ENCODE data around the gene CLECL1. TPM values are rescaled to one million over a fixed set of nuclear protein-coding genes. Genes with fewer than 3 reads are reported as not detected.

CLECL1 gene
- 24.6 TPM for polyA plus RNA-seq (2012; ENCODE audit: low read depth, missing spikeins)

DNA sequence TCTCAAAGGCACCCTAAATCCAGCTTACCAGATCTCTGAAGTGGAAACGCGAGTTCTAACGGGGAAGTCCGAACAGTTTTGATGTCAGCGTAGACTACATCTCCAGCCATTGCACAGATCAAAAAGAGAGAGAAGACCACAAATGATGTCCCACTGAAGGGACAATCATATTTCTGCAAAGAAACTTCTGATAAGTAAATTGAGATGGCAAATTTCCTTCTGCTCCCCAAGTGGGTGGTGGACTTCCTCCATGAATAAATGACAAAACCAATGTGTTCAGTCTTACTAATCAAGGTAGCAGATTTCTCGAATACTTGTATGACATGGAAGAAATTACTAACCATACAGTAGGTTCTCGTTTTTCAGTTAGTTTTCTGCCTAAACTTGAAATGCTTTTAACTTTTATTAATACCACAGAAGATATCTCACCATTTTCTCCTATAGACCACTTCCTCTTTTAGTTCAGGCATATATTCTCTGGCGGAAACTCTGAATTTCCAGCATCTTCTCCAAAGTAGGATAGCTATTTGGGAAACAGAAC is at the start of gene CLECL1:
Gene CLECL1, minus strand, starts transcription at position 177 of the 541 bp plus-strand sequence.
- FAIRE-seq (no peak), DNase-seq (ENCODE audit: insufficient read length, low spot score) (no peak)
- TF ChIP-seq PAX5 (IDR thresholded peaks at IDR 0.05; ENCODE audit: insufficient read depth, low read length, severe bottlenecking), result no peak
- TF ChIP-seq POLR2A (IDR thresholded peaks at IDR 0.05; ENCODE audit: low read depth, low read length), result 0 out of 2 replicates have a peak, but pooled peaks have one; percentile 50
- peak; percentile 95 for TF ChIP-seq SPI1 (IDR thresholded peaks at IDR 0.05; ENCODE audit: low read depth, low read length)

DNA sequence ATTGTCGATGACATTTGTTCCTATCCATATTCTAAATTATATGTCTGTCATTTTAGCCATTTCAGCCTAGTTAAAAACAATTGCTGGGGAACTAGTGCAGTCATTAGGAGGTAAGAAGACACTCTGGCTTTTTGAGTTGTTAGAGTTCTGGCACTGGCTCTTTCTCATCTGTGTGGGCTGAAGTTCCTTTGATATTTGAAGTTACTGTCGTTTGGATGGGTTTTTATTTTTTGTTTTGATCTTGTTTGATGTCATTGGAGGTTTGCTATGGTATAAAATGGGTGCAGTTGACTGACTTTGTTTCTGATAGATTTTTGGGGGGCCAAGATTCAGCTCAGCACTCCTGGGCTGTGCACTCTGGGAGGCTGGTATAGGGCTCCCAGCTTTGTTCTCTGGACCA is 48.5 kb upstream of the CLECL1 start:
- FAIRE-seq (no peak), DNase-seq (ENCODE audit: insufficient read length, low spot score) (no peak)
- no peak for TF ChIP-seq TAF1 (IDR thresholded peaks at IDR 0.05; ENCODE audit: low read depth, low read length)
- no peak for TF ChIP-seq PAX5 (IDR thresholded peaks at IDR 0.05; ENCODE audit: insufficient read depth, low read length, severe bottlenecking)
- no peak for TF ChIP-seq SPI1 (IDR thresholded peaks at IDR 0.05; ENCODE audit: low read depth, low read length)
- no peak for TF ChIP-seq POLR2A (IDR thresholded peaks at IDR 0.05; ENCODE audit: low read depth, low read length)
- no peak for TF ChIP-seq POLR2AphosphoS5 (IDR thresholded peaks at IDR 0.05; ENCODE audit: low read depth, low read length)
- TF ChIP-seq POU2F2 (IDR thresholded peaks at IDR 0.05; ENCODE audit: low read depth, low read length), result no peak

DNA sequence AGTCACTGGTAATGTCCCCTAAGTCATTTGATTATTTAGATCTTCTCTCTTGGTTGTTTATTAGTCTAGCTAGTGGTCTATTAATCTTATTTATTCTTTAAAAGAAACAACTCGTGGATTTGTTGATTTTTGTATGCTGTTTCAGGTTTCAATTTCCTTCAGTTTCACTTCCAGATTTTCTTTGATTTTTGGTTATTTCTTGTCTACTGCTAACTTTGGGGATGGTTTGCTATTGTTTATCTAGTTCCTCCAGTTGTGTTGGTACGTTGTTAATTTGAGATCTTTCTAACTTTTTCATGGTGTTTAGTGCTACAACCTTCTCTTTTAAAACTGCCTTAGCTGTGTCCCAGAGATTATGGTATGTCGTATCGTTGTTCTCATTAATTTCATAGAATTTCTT is 46.3 kb upstream of the CLECL1 start:
- no peak for DNase-seq (ENCODE audit: insufficient read length, low spot score)
- no peak for TF ChIP-seq POLR2AphosphoS5 (IDR thresholded peaks at IDR 0.05; ENCODE audit: low read depth, low read length)
- TF ChIP-seq POU2F2 (IDR thresholded peaks at IDR 0.05; ENCODE audit: low read depth, low read length), result no peak
- no peak for TF ChIP-seq POLR2A (IDR thresholded peaks at IDR 0.05; ENCODE audit: low read depth, low read length)
- peak; percentile 46; the same call in 1 of the 2 replicates for TF ChIP-seq SPI1 (IDR thresholded peaks at IDR 0.05; ENCODE audit: low read depth, low read length)
- FAIRE-seq, result peak; percentile 41

DNA sequence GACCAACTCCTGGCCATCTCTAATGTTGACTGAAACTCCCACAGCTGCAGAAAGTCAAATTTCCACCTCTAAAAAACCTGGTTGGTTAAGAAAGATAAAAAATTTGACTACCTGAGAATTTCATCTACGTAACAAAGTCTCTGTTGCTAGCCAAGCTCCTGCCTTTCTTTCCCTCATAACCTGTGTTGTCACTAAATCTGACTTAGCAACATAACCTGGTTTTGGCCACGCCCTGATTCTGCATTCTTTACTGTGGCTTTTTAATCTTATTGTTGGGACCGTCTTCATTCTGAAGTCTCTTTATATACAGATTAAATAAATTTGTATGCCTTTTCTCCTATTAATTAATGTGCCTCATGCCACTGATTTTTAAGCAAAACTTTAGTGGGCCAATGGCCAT is 43.9 kb upstream of the CLECL1 start:
- TF ChIP-seq TAF1 (IDR thresholded peaks at IDR 0.05; ENCODE audit: low read depth, low read length) (no peak), POU2F2 (IDR thresholded peaks at IDR 0.05; ENCODE audit: low read depth, low read length) (no peak), POLR2A (IDR thresholded peaks at IDR 0.05; ENCODE audit: low read depth, low read length) (no peak), SPI1 (IDR thresholded peaks at IDR 0.05; ENCODE audit: low read depth, low read length) (no peak), POLR2AphosphoS5 (IDR thresholded peaks at IDR 0.05; ENCODE audit: low read depth, low read length) (no peak), PAX5 (IDR thresholded peaks at IDR 0.05; ENCODE audit: insufficient read depth, low read length, severe bottlenecking) (no peak)
- FAIRE-seq, result no peak
- no peak for DNase-seq (ENCODE audit: insufficient read length, low spot score)

DNA sequence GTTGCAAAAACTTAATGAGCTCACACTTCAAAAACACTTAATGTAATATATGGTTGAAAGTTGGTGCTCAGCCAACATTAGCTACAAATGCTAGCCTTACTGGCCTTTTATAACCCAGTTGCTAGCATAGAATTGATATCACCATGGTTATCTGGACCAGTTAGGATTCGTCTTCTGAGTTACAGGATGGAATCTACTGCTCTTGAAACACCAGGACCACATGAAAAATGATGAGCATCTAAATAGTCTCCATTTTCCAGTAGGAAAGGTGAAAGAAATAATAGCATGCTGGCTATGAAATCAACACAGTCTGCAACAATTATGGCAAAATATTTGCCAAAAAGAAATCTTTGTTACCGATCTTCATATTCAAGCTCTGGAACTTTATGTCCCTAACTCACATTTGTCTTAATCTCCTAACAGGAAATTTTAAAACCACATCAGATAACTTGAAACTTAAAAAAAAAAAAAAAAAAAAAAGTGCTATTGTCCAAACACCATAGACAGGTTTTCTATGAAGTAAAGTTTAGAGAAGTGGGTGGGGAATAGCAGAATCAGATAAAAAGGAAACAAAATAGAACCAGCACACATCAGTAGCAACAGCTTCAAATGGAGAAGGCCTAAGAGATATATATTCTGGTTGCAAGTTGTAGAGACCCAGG is 40.5 kb upstream of the CLECL1 start:
- TF ChIP-seq POU2F2 (IDR thresholded peaks at IDR 0.05; ENCODE audit: low read depth, low read length), result no peak
- no peak for TF ChIP-seq SPI1 (IDR thresholded peaks at IDR 0.05; ENCODE audit: low read depth, low read length)
- DNase-seq (ENCODE audit: insufficient read length, low spot score) (no peak), FAIRE-seq (no peak)

DNA sequence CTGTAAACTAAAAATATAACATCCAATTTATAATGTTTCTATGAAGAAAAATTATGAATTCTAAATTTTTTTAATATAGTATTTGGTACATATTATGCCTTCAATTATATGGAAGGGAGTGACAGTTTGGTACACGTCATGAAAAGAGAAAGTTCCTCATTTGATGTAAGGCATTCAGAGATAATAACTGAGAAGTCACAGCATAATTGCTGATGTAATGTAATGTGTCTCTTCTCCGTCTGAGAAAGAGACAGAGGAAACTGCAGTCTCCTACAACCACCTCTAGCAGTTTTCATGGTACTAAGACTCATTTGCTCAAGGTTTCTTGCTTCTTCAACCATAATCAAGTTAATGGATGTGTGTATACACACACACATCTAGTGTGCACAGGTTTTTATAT is 30.1 kb upstream of the CLECL1 start:
- FAIRE-seq (no peak), DNase-seq (ENCODE audit: insufficient read length, low spot score) (no peak)
- TF ChIP-seq TAF1 (IDR thresholded peaks at IDR 0.05; ENCODE audit: low read depth, low read length), result no peak
- no peak for TF ChIP-seq POU2F2 (IDR thresholded peaks at IDR 0.05; ENCODE audit: low read depth, low read length)
- no peak for TF ChIP-seq POLR2A (IDR thresholded peaks at IDR 0.05; ENCODE audit: low read depth, low read length)
- no peak for TF ChIP-seq POLR2AphosphoS5 (IDR thresholded peaks at IDR 0.05; ENCODE audit: low read depth, low read length)
- no peak for TF ChIP-seq SPI1 (IDR thresholded peaks at IDR 0.05; ENCODE audit: low read depth, low read length)
- no peak for TF ChIP-seq PAX5 (IDR thresholded peaks at IDR 0.05; ENCODE audit: insufficient read depth, low read length, severe bottlenecking)

DNA sequence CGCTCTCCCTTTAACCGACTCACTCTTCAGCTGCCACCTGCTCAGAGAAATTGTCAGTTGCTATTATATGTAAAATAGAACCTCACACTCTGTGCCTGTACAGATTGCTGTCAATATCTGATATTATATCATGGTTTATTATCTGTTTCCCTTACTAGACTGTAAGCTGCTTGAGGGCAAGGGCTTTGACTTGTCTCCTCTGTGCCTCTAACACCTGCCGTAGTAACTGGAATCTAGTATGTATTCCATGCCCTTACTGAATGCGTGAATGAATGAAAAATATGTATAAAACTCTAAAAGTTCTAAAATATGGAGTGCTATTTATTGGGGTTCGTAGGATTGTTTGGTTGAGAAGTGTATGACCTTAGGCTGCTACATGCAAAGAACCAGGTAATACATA is 29.5 kb upstream of the CLECL1 start:
- TF ChIP-seq TAF1 (IDR thresholded peaks at IDR 0.05; ENCODE audit: low read depth, low read length) (no peak), POLR2AphosphoS5 (IDR thresholded peaks at IDR 0.05; ENCODE audit: low read depth, low read length) (no peak), PAX5 (IDR thresholded peaks at IDR 0.05; ENCODE audit: insufficient read depth, low read length, severe bottlenecking) (no peak), POU2F2 (IDR thresholded peaks at IDR 0.05; ENCODE audit: low read depth, low read length) (no peak), POLR2A (IDR thresholded peaks at IDR 0.05; ENCODE audit: low read depth, low read length) (no peak), SPI1 (IDR thresholded peaks at IDR 0.05; ENCODE audit: low read depth, low read length) (no peak)

DNA sequence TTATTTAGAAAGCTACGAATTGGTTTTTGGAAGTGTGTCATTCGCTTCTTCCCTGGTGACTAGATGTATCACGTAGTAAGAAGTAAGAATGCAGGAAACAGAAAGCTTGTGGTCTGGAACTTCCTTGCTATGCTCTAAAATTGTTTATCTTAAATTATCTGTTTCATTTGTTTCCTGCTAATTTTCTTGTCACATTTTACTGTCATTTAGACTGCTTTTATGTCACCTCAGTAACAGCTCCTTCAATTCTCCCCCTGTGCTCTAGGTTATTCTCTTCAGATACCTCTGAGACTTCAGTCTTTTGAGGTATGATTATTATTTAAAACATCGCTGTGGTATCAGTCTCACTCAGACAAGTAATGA is 28.5 kb upstream of the CLECL1 start:
- FAIRE-seq (no peak), DNase-seq (ENCODE audit: insufficient read length, low spot score) (no peak)
- TF ChIP-seq POLR2AphosphoS5 (IDR thresholded peaks at IDR 0.05; ENCODE audit: low read depth, low read length), result no peak
- no peak for TF ChIP-seq PAX5 (IDR thresholded peaks at IDR 0.05; ENCODE audit: insufficient read depth, low read length, severe bottlenecking)
- no peak for TF ChIP-seq POU2F2 (IDR thresholded peaks at IDR 0.05; ENCODE audit: low read depth, low read length)
- no peak for TF ChIP-seq SPI1 (IDR thresholded peaks at IDR 0.05; ENCODE audit: low read depth, low read length)
- no peak for TF ChIP-seq TAF1 (IDR thresholded peaks at IDR 0.05; ENCODE audit: low read depth, low read length)
- no peak for TF ChIP-seq POLR2A (IDR thresholded peaks at IDR 0.05; ENCODE audit: low read depth, low read length)

More for the DNA sequence above, 29.5 kb upstream of the CLECL1 start:
- FAIRE-seq (no peak), DNase-seq (ENCODE audit: insufficient read length, low spot score) (no peak)

DNA sequence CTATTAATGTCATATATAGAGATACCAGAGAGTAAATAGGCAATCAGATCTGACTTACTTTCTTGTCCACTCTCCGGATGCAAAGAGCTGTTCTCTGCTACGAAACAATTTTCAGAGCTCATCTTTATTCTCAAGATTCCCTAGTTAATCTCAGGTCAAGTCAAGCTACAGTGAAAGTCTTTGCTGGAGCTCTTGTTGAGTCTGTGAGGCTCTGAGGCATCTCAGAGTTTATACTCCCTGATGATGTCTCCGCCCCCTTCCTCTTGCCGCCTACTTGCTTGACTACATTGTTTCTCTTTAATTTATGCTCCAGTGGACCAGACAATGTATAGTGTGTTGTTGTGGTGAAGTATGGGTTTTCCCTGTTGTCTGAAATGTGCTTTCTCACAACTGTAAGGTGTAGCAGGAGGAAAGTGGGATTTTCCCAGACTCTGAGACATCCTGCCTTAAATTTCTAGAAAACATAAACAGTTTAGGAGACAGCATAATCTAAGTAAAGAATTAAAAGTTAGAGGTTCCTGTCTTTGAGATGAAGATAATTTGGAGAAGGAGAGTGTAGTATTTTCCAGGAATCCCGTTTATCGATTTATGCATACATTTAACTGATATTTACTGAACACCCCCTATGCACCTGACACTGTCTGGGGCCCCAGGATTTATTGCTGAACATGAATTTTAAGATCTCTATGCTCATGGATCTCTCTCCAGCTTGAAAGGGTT is 28.0 kb upstream of the CLECL1 start, which contains the start of gene CD69:
Gene CD69, minus strand, starts transcription at position 203 of the 720 bp plus-strand sequence. Its CDS starts 81 bp downstream, at position 122.
- TF ChIP-seq POLR2A (IDR thresholded peaks at IDR 0.05; ENCODE audit: low read depth, low read length), result peak; percentile 99
- TF ChIP-seq TAF1 (IDR thresholded peaks at IDR 0.05; ENCODE audit: low read depth, low read length), result peak; percentile 88
- TF ChIP-seq SPI1 (IDR thresholded peaks at IDR 0.05; ENCODE audit: low read depth, low read length), result peak; percentile 35; the same call in 1 of the 2 replicates
- TF ChIP-seq POU2F2 (IDR thresholded peaks at IDR 0.05; ENCODE audit: low read depth, low read length), result peak; percentile 70
- peak; percentile 99 for TF ChIP-seq POLR2AphosphoS5 (IDR thresholded peaks at IDR 0.05; ENCODE audit: low read depth, low read length)
- TF ChIP-seq PAX5 (IDR thresholded peaks at IDR 0.05; ENCODE audit: insufficient read depth, low read length, severe bottlenecking), result no peak
- DNase-seq (ENCODE audit: insufficient read length, low spot score) (no peak), FAIRE-seq (peak; percentile 96)
